Kidney (tissue), 14 donors: ENCODE results near the gene CEP85L. TPM values are rescaled to one million over a fixed set of nuclear protein-coding genes. Genes with fewer than 3 reads are reported as not detected.

Experiments
- DNase-seq, 5 donors: peaks; one replicate each; pipeline ENCODE4 v3.0.0-alpha.2; 2013 to 2020
- FAIRE-seq: peaks from 2 replicates; lab custom pipeline; 2012; peaks lifted over from hg19 to GRCh38; lab: Jason Lieb, UNC
- H3K27ac ChIP-seq, 2 donors: one replicate each; pipeline ENCODE4 v1.7.0; 2013; ENCODE audit warnings: low read depth in 2 of 2, low read length in 2 of 2, inconsistent platforms in 1 of 2
- H3K27me3 ChIP-seq: one replicate; pipeline ENCODE4 v1.7.1; 2013; ENCODE audit warnings: low read length, inconsistent platforms; ENCODE audit not compliant: control insufficient read depth, insufficient read depth
- H3K36me3 ChIP-seq, 3 donors: one replicate each; pipeline versions ENCODE4 v1.7.0 to v1.7.1; 2013; ENCODE audit warnings: low read length in 3 of 3, control low read depth in 1 of 3, inconsistent platforms in 1 of 3; ENCODE audit not compliant: insufficient read depth in 3 of 3, control insufficient read depth in 2 of 3
- H3K4me1 ChIP-seq, 3 donors: one replicate each; pipeline versions ENCODE4 v1.7.0 to v1.7.1; 2013; ENCODE audit warnings: low read length in 3 of 3, inconsistent platforms in 1 of 3, low read depth in 1 of 3; ENCODE audit not compliant: control insufficient read depth in 2 of 3, insufficient read depth in 2 of 3
- H3K4me3 ChIP-seq, 3 donors: one replicate each; pipeline versions ENCODE4 v1.7.0 to v1.8.1; 2013; ENCODE audit warnings: low read length in 3 of 3, control low read depth in 1 of 3, inconsistent platforms in 1 of 3
- H3K9ac ChIP-seq, 3 donors: one replicate each; pipeline versions ENCODE4 v1.7.0 to v1.7.1; 2013; ENCODE audit warnings: low read length in 3 of 3, control low read depth in 1 of 3, inconsistent platforms in 1 of 3
- H3K9me3 ChIP-seq, 3 donors: one replicate each; pipeline versions ENCODE4 v1.7.0 to v1.7.1; 2013; ENCODE audit warnings: low read length in 3 of 3, control low read depth in 1 of 3, inconsistent platforms in 1 of 3; ENCODE audit not compliant: control insufficient read depth in 2 of 3, insufficient read depth in 1 of 3
- CTCF ChIP-seq: IDR thresholded peaks from 3 replicates; pipeline ENCODE4 v1.5.1; 2012; ENCODE audit warnings: mild to moderate bottlenecking, moderate library complexity, borderline replicate concordance; ENCODE audit not compliant: insufficient read depth; ENCODE audit errors: extremely low read depth
- intact Hi-C: fragments of 100-400 bp; cut with DNase I; formaldehyde crosslinking; loops from one replicate; pipeline ENCODE4 v1.11.1; 2022
- polyA plus RNA-seq: library from polyadenylated mRNA; stranded (reverse); fragments of 350-450 nt; fragmentation: Illumina TruSeq; extraction: RNeasy Lipid Tissue Mini Kit (QIAGEN cat#74804); gene quantifications from one replicate; pipeline ENCODE4 v1.2.3, GENCODE V29; 2014; ENCODE audit warnings: low read depth, low replicate concordance; ENCODE audit not compliant: insufficient read depth
- total RNA-seq: library from RNA; stranded (reverse); fragmentation: NEBNext Ultra II Directional; extraction: Animal tissue kit (Norgen Biotek cat#: 25700); gene quantifications from one replicate; pipeline ENCODE4 v1.2.1, GENCODE V29; 2021
- donor health status: control.
- donor health status: control.
- donor health status: control.
- donor health status: control.
- donor health status: control.
- donor health status: DM: yes; HTN: yes; CAD: no.
- donor health status: Normal renal cell carcinoma (clear cell type).

CEP85L gene
- total and polyA plus RNA-seq, 2 donors from 2014 or later = 0.84 to 12.9 TPM

- no peaks in the 10 kb centered on the region for H3K9me3 ChIP-seq
- FAIRE-seq (no peak), DNase-seq (no peak)
- no peaks in the 10 kb centered on the region for H3K36me3 ChIP-seq
- no peak overlapping the region for H3K27ac ChIP-seq
- H3K4me3 ChIP-seq = no peak overlapping the region
- no peaks in the 10 kb centered on the region for H3K4me1 ChIP-seq
- H3K27me3 ChIP-seq = no peaks in the 10 kb centered on the region
- H3K9ac ChIP-seq = no peak overlapping the region
- TF ChIP-seq CTCF = no peak
- intact Hi-C loops = no loop called here
Measured at GRCh38 chr6:118625833-118626232, 25.6 kb downstream of the CEP85L start.

GRCh38 chr6:118621799-118622470 is 29.5 kb downstream of the CEP85L start:
- H3K9ac ChIP-seq = no peak overlapping the region
- H3K4me1 ChIP-seq = peaks cover 0 to 5% (median 0%) of the 10 kb centered on the region in 3 donors
- TF ChIP-seq CTCF = no peak
- DNase-seq (no peak), FAIRE-seq (no peak)
- H3K27ac ChIP-seq = no peak overlapping the region
- H3K9me3 ChIP-seq = no peaks in the 10 kb centered on the region
- intact Hi-C loops = no loop called here
- no peaks in the 10 kb centered on the region for H3K36me3 ChIP-seq
- H3K4me3 ChIP-seq = no peak overlapping the region
- H3K27me3 ChIP-seq = no peaks in the 10 kb centered on the region

- Histone ChIP-seq H3K27me3 (no peaks in the 10 kb centered on the region), H3K9ac (no peak overlapping the region), H3K36me3 (no peaks in the 10 kb centered on the region), H3K9me3 (no peaks in the 10 kb centered on the region), H3K4me1 (peaks cover 0 to 5% (median 0%) of the 10 kb centered on the region in 3 donors), H3K4me3 (no peak overlapping the region), H3K27ac (no peak overlapping the region)
- DNase-seq = no peak
- no peak for TF ChIP-seq CTCF
- intact Hi-C loops = no loop called here
- no peak for FAIRE-seq
Measured at GRCh38 chr6:118620202-118620601, 31.2 kb downstream of the CEP85L start.
